Measurements from ENCODE around the gene LTB. TPM values are rescaled to one million over a fixed set of nuclear protein-coding genes. Genes with fewer than 3 reads are reported as not detected.

Gene LTB
- total RNA-seq, 1 donor from 2014 or later: 782 TPM

DNA sequence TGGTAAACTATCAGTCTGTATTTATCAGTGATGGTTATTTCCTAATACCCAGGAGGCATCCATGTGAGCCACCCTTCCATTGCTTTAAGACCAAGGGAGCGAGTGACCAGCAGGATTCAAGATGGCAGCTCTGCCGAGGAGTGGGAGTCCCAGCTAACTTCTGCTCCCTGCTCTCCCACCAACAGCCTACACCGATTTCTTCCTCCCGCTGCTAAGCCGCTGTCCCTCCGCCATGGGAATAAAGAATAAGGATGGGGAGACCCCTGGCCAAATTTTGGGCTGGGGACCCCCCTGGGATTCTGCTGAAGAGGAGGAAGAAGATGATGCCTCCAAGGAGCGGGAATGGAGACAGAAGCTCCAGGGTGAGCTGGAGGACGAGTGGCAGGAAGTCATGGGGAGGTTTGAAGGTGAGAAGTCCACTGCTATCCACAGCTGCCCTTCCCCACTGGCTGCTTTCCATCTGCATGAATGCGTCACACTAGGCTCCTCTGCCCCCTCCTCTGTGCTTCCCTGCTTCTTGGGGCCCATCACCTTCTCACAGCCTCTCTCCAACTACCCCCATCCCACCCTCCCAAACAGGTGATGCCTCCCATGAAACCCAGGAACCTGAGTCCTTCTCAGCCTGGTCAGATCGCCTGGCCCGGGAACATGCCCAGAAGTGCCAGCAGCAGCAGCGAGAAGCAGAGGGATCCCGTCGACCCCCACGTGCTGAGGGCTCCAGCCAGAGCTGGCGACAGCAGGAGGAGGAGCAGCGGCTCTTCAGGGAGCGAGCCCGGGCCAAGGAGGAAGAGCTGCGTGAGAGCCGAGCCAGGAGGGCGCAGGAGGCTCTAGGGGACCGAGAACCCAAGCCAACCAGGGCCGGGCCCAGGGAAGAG is 24.5 kb downstream of the LTB start:
- intact Hi-C loops (cut with micrococcal nuclease): loop anchor here (2.0 kb wide), 1 partner anchor 17 kb away; the partner anchor contains the start of gene TNF

GRCh38 chr6:31556307-31556706 is 25.9 kb downstream of the LTB start:
- intact Hi-C loops (cut with micrococcal nuclease): no loop called here

DNA sequence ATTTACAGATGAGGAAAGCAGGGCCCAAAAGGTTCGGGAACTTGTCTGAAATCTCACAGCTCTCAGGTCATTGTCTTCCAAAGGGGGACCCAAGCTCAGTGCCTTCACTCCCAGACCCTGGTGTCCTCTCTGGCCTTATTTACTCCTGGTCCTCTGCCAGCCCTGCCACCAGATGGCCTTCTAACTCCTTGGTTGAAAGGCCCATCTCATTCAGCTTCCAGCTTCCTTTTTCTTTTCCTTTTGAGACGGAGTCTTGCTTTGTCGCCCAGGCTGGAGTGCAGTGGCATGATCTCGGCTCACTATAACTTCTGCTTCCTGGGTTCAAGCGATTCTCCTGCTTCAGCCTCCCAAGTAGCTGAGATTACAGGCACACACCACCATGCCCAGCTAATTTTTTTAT is 30.9 kb downstream of the LTB start:
- intact Hi-C loops (cut with micrococcal nuclease): loop anchor here (1.0 kb wide), 1 partner anchor 47 kb away; no protein-coding TSS in a partner anchor

DNA sequence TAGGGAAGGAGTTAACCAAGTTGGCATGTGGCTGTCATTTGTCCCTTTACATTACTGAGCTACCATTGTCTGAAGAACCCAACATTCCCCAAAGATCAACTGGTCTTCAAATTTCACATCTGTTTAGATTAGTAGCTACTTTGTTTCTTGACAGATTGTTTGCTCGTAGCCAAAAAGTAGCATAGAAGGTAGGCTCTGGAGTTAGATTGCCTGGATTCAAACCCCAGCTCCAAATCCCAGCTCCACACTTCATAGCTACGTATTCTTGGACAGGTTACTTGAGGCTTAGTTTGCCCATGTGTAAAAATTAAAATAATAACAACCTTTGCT is 33.7 kb downstream of the LTB start:
- intact Hi-C loops (cut with micrococcal nuclease): loop anchor here (10.0 kb wide), 2 partner anchors 186 to 406 kb away; partner anchors contain the start of genes CLIC1, NELFE and SKIC2

DNA sequence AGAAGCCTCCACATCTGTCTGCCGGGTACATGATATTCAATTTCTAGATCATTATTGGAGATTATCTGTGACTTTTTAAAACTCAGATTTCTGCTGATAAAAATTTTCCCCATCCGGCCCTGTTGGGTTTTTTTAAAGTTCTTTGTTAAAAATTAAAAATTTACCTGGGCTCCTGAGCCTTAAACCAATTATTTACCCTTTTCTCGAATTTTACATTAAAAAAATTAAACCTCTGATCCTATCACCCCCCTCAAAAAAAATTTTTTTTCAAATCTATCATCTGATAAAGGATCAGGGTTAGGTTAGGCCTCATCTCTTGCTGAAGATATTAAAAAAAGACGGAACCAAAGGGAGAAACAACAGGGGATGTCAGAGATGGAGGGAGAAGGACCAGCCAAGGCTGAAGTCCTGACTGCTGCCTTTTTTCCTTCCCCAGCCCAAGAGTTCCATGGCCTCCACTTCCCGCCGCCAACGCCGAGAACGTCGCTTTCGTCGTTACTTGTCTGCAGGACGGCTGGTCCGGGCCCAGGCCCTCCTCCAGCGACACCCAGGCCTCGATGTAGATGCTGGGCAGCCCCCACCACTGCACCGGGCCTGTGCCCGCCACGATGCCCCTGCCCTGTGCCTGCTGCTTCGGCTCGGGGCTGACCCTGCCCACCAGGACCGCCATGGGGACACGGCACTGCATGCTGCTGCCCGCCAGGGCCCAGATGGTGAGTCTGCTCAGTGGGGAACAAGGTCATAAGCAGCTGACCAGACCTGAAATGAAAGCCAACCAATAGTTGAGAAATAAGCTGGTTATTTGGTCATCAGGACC is 34.3 kb downstream of the LTB start:
- intact Hi-C loops (cut with micrococcal nuclease): loop anchor here (1.0 to 10.0 kb wide), 8 partner anchors 21 to 407 kb away; partner anchors contain the start of genes BAG6, CLIC1, GPANK1 and HSPA1B

- intact Hi-C loops (cut with micrococcal nuclease): loop anchor here (1.0 to 10.0 kb wide), 10 partner anchors 22 to 408 kb away; partner anchors contain the start of genes BAG6, CLIC1, GPANK1 and HSPA1B
Observed at GRCh38 chr6:31546958-31547726, 35.1 kb downstream of the LTB start, which contains the start of gene NFKBIL1. Gene NFKBIL1 (plus strand): TSS chr6:31547608. CDS start chr6:31547695, 87 bp downstream.

GRCh38 chr6:31546339-31546957 is 35.8 kb downstream of the LTB start, which contains the start of gene ATP6V1G2:
Gene ATP6V1G2 (minus strand): TSS chr6:31546608. CDS start chr6:31546559, 49 bp downstream.
- intact Hi-C loops (cut with micrococcal nuclease): loop anchor here (1.0 to 10.0 kb wide), 7 partner anchors 22 to 408 kb away; partner anchors contain the start of genes CLIC1, GPANK1, HSPA1B and NELFE

DNA sequence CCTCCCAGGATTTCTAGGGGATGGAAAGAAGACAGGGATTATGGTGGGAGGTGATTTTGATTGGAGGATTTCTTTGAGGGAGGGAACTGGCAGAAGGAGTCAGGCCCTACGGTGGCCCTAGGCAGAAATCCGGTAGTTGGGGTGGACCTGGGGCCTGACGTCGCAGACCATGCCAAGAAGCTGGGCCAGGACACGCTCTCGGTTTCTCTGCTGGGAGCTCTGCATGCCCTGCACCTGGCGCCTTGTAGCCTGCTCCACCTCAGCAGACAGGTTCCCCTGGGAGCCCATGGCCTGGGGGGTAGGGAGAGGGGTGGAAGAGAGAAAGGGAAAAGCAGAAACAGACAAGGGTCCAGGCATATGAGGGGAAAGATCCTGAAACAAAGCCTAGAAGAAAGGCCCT is 36.9 kb downstream of the LTB start:
- intact Hi-C loops (cut with micrococcal nuclease): loop anchor here (10.0 kb wide), 2 partner anchors 190 to 410 kb away; partner anchors contain the start of genes CLIC1, NELFE and SKIC2

GRCh38 chr6:31544676-31545075 is 37.5 kb downstream of the LTB start:
- intact Hi-C loops (cut with micrococcal nuclease): loop anchor here (5.0 to 10.0 kb wide), 4 partner anchors 142 to 588 kb away; partner anchors contain the start of genes CLIC1, FKBPL, MICA and NELFE

DNA sequence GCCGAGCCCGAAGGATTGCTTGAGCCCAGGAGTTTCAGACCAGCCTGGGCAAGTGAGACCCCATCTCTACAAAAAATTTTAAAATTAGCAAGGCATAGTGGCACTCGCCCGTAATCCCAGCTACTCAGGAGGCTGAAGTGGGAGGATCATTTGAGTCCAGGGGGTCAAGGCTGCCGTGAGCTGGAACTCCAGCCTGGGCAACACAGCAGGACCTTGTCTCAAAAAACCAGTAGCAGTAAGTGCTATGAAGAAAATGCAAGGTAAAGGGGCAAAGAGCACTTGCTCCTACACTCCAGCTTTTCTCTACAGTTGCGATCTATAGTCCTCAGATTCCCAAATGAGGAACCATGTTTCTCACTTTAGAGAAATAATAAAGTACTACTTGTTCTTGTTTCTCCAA is 38.6 kb downstream of the LTB start:
- intact Hi-C loops (cut with micrococcal nuclease): loop anchor here (5.0 to 10.0 kb wide), 4 partner anchors 141 to 589 kb away; partner anchors contain the start of genes CLIC1, FKBPL, MICA and NELFE

GRCh38 chr6:31541658-31542521 is 40.3 kb downstream of the LTB start, which contains the start of gene DDX39B:
Gene DDX39B (minus strand): TSS chr6:31542003. CDS start chr6:31540532, 1,471 bp downstream.
- intact Hi-C loops (cut with micrococcal nuclease): loop anchor here (1.0 to 10.0 kb wide), 9 partner anchors 48 to 590 kb away; partner anchors contain the start of genes BAG6, CLIC1, FKBPL and HLA-C

GRCh38 chr6:31541059-31541657 is 41.1 kb downstream of the LTB start:
- intact Hi-C loops (cut with micrococcal nuclease): loop anchor here (1.0 to 10.0 kb wide), 8 partner anchors 47 to 591 kb away; partner anchors contain the start of genes CLIC1, FKBPL, HLA-C and MICA

DNA sequence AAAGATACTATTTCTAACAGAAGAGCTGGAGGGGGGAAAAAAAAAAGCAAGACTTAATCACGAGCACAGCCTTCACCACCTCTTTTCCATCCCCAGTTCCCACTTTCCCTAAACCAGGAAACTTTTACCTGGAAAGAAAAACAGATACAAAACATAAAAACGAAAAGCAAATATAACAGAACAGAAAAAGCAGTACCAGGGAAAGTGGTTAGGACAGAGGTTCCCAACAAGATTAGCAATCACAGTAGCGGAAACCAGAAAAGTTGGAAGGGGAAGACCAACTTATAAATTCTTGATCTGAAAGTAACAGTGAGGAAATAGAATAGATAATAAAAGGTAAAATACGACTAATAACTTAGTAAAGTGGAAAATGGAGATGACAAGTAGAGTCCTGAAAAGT is 41.6 kb downstream of the LTB start:
- intact Hi-C loops (cut with micrococcal nuclease): loop anchor here (1.0 to 10.0 kb wide), 8 partner anchors 46 to 592 kb away; partner anchors contain the start of genes CLIC1, FKBPL, HLA-C and MICA

- intact Hi-C loops (cut with micrococcal nuclease): no loop called here
Observed at GRCh38 chr6:31538805-31539400, 43.3 kb downstream of the LTB start.

- intact Hi-C loops (cut with micrococcal nuclease): no loop called here
Observed at GRCh38 chr6:31535538-31536324, 46.5 kb downstream of the LTB start.

DNA sequence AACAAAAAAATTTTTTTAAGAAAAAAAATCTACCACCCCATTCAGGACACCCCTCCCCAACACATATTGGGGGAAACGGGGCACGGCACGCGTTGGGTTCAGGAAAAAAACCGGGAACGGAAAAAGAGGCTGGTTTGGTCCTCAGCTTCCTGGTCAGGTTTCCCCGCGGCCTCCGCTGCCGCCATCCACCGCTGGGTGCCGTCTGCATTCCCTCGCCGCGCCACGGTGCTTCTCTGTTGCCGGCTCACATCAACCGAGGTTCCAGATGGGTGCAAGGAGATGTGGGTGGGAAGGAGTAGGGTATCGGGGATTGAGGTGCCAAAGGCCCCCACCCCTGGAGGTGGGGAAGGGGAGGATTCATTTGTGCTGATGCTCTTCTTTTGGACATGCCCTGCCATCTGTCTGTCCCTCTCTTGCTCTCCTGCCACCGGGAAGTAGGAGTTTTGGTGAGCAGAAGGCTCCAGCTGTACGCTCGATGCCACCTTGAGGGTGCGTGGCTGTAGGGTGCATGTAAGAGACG is 47.6 kb downstream of the LTB start:
- intact Hi-C loops (cut with micrococcal nuclease): no loop called here

- intact Hi-C loops (cut with micrococcal nuclease): no loop called here
Observed at GRCh38 chr6:31534011-31534410, 48.2 kb downstream of the LTB start.

Data from T-helper 2 cell treated with Interferon-gamma antibody and Interleukin-4, amounts not matched to agents 100 ng/mL and 5 ng/mL, for 36 hours (primary cell).